ENCODE results near the gene SOCS1.

DNA sequence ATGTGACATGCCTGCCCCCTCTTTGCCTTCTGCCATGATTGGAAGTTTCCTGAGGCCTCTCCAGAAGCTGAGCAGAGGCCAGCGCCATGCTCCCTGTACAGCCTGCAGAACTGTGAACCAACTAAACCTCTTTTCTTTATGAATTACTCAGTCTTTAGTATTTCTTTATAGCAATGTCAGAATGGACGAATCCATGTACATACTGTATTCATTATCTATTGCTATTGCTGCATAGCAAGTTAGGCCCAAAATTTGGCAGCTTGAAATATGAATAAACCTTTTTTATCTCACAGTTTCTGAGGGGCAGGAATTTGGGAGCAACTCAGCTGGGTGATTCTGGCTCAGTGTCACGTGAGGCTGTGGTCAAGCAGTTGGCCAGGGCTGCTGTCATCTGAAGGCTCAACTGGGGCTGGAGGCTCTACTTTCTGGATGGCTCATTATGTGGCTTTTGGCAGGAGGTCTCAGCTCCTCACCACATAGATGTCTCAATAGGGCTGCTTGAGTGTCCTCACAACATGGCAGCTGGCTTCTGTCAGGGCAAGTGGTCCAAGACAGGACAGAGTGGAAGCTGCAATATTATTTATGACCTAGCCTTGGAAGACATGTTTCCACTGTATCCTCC is 40.0 kb downstream of the SOCS1 start:
- no peak for TF ChIP-seq EZH2phosphoT487 (IDR thresholded peaks at IDR 0.05; ENCODE audit: insufficient read depth, low read depth)
- no peak for TF ChIP-seq EZH2 (IDR thresholded peaks at IDR 0.05; ENCODE audit: insufficient read depth, poor library complexity, severe bottlenecking)
